PFSK-1 (cell line): ENCODE measurements around the gene SRRM5.

Experiments
- FOXP2 ChIP-seq: optimal IDR thresholded peaks from 2 replicates; pipeline ENCODE3; 2011; ENCODE audit warnings: borderline replicate concordance, control low read depth, inconsistent platforms; ENCODE audit not compliant: insufficient read depth; ENCODE audit errors: extremely low read length, extremely low read depth
- POLR2AphosphoS5 ChIP-seq: IDR thresholded peaks from 2 replicates; pipeline ENCODE4 v1.6.1; 2012; ENCODE audit warnings: low read depth, mild to moderate bottlenecking, control low read depth, low read length, moderate library complexity
- SIN3A ChIP-seq: IDR thresholded peaks from 2 replicates; pipeline ENCODE4 v1.6.1; 2012; ENCODE audit warnings: mild to moderate bottlenecking, low read length, moderate library complexity, borderline replicate concordance; ENCODE audit not compliant: insufficient read depth
- TAF1 ChIP-seq: IDR thresholded peaks from 2 replicates; pipeline ENCODE4 v1.6.1; 2012; ENCODE audit warnings: low read length, control low read depth, borderline replicate concordance; ENCODE audit not compliant: insufficient read depth
- TF ChIP-seq, protein P1 (sequence below), 2 experiments: IDR thresholded peaks; 2 replicates each; pipeline versions ENCODE4 v1.6.1 to v1.8.0; 2011 to 2012; ENCODE audit warnings: low read depth in 2 of 2, low read length in 2 of 2, control low read depth in 1 of 2, inconsistent platforms in 1 of 2, mild to moderate bottlenecking in 1 of 2, moderate library complexity in 1 of 2; ENCODE audit not compliant: insufficient read depth in 1 of 2

DNA sequence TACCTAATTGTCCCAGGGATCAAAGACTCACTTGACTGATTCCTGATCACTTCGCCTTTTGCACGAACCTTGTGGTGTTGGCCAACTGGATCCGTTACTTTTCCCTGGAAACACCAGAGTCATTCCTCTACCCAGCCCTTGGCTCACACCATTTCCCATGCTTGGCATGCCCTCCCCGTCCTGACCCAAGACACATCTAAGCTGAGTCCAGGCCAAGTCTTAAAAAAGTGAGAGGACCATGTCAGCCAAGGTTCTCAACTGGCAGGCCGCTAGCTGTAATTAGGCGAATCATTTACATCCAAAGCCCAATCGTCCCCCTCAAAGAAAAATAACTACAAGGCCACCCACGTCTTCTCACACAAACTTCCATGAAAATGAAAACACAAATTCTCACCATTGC is 46.6 kb downstream of the SRRM5 start:
- no peak for TF ChIP-seq POLR2AphosphoS5
- TF ChIP-seq SIN3A = no peak
- no peak for TF ChIP-seq FOXP2
- no peak for TF ChIP-seq TAF1
- TF ChIP-seq, protein P1, sequence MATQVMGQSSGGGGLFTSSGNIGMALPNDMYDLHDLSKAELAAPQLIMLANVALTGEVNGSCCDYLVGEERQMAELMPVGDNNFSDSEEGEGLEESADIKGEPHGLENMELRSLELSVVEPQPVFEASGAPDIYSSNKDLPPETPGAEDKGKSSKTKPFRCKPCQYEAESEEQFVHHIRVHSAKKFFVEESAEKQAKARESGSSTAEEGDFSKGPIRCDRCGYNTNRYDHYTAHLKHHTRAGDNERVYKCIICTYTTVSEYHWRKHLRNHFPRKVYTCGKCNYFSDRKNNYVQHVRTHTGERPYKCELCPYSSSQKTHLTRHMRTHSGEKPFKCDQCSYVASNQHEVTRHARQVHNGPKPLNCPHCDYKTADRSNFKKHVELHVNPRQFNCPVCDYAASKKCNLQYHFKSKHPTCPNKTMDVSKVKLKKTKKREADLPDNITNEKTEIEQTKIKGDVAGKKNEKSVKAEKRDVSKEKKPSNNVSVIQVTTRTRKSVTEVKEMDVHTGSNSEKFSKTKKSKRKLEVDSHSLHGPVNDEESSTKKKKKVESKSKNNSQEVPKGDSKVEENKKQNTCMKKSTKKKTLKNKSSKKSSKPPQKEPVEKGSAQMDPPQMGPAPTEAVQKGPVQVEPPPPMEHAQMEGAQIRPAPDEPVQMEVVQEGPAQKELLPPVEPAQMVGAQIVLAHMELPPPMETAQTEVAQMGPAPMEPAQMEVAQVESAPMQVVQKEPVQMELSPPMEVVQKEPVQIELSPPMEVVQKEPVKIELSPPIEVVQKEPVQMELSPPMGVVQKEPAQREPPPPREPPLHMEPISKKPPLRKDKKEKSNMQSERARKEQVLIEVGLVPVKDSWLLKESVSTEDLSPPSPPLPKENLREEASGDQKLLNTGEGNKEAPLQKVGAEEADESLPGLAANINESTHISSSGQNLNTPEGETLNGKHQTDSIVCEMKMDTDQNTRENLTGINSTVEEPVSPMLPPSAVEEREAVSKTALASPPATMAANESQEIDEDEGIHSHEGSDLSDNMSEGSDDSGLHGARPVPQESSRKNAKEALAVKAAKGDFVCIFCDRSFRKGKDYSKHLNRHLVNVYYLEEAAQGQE (IDR thresholded peaks at IDR 0.05; ENCODE audit: insufficient read depth in 1 of 2, low read depth in 2 of 2, low read length in 2 of 2) = no peak
